Stromal cell of bone marrow (primary cell): ENCODE data around the gene RAMAC.
"Not testable (repeated sequence)": the region's sequence is repeated elsewhere in the genome, so short reads cannot be mapped to it uniquely, and the experiment has no call there.

ENCODE experiments used
- DNase-seq: peaks from one replicate; pipeline ENCODE4 v3.0.0-alpha.2; 2012; ENCODE audit warnings: low read depth

RAMAC gene

GRCh38 chr15:83014205-83014653 is 28.2 kb downstream of the RAMAC start:
- DNase-seq: no peak

- DNase-seq: no peak
Measured at GRCh38 chr15:83015361-83015760, 29.4 kb downstream of the RAMAC start.

DNA sequence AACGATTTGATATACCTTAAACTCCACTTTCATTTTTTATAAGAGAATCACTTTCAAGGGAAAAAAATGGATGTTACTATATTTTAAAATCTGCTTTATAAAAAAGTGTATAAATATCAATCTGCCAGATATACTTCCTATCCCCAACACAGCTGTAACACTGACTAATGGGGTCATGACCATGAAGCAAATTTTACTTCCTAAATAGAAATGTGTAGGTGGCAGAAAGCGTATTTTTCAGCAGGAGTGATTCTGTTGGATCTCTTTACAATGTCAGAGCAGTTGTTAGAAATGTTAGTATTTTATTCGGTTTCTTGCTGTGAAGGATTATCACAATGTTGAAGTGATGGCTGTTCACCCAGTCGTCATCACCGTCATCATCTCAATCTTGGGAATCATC is 30.9 kb downstream of the RAMAC start:
- no peak for DNase-seq

- no peak for DNase-seq
Measured at GRCh38 chr15:83018436-83018835, 32.4 kb downstream of the RAMAC start.

GRCh38 chr15:83030021-83030420 is 44.0 kb downstream of the RAMAC start:
- DNase-seq: no peak

DNA sequence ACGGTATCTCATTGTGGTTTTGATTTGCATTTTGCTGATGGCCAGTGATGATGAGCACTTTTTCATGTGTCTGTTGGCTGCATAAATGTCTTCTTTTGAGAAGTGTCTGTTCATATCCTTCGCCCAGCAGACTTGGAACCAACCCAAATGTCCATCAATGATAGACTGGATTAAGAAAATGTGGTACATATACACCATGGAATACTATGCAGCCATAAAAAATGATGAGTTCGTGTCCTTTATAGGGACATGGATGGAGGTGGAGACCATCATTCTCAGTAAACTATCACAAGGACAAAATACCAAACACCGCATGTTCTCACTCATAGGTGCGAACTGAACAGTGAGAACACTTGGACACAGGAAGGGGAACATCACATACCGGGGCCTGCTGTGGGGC is 45.2 kb downstream of the RAMAC start:
- DNase-seq: not testable (repeated sequence)

DNA sequence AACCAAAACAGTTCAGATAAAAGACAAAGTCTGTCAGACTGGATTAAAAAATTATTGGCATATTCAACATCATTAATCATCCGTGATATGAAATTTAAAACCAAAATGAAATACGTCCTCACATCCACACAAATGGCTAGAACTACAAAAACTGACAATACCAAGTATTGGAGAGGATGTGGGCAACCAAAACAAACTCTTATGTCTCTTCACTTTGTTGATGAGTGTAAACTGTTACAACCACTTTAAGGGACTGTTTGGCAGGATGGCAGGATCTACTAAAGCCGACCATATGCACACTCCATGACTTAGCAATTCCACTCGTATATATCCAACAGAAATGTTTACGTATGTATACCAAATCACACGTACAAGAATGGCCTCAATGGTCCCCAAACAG is 50.2 kb downstream of the RAMAC start:
- no peak for DNase-seq

DNA sequence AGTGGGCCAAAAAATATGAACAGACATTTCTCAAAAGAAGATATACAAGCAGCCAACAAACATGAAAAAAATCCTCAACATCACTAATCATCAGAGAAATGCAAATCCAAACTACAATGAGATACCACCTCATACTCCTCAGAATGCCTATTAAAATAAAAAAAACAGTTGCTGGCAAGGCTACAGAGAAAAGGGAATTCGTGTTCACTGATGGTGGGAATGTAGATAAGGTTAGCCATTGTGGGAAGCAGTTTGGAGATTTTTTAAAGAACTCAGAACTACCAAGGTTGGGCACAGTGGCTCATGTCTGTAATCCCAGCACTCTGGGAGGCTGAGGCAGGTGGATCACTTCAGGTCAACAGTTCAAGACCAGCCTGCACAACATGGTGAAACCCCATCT is 53.2 kb downstream of the RAMAC start:
- DNase-seq: no peak
